ENCODE data around the gene CPM.

The CPM gene

DNA sequence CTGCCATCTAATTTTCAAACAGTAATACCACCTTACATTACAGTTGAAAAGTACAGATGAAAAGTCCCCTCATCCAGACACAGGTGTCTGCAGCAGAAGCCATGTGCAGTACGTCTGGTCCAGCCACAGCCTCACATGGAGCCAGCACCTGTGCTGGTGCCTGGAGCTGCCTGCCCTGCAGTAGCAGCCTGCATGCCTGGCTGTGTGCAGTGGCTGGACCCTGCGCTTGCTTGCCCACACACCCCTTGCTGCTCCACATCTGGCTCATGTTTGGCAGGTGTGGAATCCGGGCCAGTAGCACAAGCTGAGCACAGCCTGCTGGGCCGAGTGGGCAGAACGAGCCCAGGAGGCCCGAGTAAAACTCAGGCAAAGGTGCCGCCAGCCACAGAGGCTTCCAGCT, 21.8 kb upstream of the CPM start:
- DNase-seq = no peak

DNA sequence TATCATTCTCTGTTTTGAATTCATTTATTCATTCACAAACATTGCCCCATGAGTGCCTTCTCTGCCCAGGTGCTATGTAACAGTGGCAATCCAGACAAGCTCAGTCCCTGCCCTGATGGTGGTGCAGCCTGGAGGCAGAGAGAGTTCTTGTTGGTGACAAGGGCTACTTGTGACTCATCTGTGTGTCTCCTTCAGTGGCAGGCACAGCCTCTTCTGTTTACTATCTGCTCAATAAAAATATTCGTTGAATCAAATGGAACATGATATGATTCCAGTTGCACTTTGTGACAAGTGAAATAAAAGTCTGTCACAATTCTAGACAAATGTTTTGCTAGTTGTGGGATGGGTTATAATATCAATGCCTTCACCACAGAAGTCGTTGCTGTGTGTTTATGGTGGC, 20.6 kb upstream of the CPM start:
- no peak for DNase-seq

DNA sequence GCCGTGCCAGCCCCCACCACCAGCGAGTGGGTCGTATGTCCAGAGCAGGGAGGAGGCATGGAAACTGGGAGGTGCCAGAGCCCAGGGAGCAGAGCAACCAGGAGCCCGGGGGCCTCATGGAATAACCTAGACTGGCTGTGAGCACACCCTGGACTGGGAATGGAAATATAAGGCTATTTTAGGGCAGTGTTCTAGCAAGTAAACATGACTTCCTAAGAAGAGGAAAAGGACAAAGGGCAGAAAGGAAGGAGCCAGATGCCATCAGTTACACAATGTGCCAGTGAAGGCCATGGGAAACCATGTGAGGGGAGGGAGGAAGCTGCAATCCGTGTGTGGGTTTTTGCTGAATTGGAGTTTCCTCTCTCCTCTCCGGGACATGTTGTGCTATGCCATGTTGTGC, 18.7 kb upstream of the CPM start:
- DNase-seq = no peak

- DNase-seq = no peak
These were observed 17.5 kb upstream of the CPM start for GRCh38 chr12:68950511-68950910.

DNA sequence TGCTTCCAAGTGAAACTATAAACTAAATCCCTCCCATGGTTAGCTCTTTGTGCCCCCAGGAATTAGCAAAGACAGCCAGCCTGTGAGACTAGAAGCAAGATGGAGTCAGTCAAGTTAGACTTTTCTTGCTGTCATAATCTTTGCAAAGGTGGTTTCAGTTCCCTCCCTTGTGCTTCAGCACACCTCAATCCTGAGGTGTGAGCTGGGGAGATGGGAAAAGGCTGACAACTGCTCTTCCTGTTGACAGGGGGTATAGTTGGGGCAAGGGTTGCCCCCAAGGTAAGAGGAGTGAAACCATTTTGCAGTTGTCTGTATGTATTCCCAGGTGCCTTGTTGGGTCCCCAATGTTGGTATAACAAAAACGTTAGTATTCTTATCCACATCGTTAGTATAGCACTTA, 12.3 kb upstream of the CPM start:
- DNase-seq = no peak

DNA sequence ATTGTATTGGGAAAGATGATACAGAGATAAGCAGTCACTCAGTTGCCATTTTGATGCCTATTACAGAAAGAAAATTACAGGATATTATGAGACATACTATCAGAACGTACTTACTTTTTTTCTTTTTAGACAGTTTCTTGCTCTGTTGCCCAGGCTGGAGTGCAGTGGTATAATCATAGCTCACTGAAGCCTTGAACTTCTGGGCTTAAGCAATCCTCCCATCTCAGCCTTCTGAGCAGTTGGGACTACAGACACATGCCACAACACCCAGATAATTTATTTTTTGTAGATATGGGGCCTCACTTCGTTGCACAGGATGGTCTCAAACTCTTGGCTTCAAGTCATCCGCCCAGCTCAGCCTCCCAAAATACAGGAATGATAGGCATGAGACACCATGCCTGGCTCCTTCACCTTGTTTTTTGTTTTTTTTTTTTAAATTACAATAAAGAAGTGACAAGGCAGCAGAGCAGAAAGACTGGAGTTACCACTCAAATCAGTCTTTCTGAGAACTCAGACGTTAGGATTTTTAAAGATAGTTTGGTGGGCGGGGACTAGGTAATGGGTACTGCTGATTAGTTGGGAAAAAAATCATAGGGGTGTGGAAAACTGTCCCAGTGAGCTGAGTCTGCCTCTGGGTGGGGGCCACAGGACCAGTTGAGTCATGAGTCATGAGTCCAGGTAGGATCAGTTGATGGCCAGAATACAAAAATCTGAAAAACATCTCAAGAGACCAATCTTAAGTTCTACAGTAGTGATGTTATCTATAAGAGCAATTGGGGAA, 11.5 kb upstream of the CPM start:
- DNase-seq = no peak

DNA sequence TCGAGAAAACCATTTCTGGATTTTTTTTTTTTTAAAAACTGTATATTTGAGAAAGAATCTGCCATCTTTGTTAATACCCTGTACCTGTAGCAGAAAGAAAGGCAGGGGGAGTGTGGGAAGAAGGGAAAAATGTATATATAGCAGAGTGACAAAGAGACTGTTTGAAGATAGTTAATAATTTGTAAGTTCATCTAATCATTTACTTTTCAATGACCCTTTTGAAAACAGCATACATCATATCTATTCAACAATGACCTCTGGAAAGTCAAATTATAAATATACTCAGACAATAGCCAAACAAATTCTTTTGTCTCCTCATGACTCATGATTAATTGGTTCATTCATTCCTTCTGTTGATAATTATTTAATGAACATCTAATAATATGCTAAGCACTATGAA, 10.9 kb upstream of the CPM start:
- no peak for DNase-seq

DNA sequence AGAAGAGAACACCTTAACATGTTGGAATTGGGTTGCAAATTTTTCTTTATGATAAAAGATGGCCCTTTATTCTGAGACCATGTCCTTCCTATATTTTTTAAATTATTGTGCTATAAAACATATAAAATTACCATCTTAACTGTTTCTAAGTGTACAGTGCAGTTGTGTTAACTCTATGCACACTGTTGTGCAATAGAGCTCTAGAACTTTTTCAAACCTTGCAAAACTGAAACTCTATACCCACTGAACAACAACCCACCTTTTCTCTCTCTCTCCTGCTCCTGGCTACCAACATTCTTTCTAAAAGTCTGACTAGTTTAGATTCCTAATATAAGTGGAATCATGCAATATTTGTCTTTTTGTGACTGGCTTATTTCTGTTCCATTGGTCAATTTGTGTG, 7.8 kb upstream of the CPM start:
- DNase-seq = no peak

DNA sequence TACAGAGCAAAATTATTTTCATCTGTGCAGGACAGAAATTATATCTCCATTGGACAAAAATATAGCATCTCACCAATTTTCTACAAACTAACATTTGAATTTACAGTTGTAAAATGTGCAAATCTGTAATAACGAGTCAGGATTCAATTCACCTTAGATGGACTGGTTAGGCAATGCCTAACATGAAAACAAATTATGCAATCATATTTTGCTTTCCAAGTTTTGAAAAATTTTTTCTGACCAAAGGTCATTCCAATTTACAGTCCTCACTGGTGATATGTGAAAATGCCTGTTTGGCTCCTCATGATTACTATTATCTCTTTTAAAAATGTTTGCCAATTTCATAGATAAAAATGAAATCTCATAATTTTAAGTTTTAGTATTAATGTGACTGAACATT, 6.5 kb upstream of the CPM start:
- DNase-seq = no peak

DNA sequence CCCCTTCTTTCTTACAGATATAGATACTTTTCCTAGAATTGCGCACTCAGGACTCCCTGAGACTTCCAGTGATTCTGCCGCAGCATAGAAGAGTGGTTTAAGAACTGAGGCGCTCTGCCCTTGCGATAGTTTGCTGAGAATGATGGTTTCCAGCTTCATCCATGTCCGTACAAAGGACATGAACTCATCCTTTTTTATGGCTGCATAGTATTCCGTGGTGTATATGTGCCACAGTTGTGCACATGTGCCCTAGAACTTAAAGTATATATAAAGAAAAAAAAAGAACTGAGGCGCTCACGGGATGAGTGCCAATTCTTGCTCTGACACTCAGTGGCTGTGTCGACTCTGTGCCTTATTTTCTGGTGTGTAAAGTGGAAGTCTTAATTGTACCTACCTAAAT, 1.4 kb upstream of the CPM start:
- no peak for DNase-seq

DNA sequence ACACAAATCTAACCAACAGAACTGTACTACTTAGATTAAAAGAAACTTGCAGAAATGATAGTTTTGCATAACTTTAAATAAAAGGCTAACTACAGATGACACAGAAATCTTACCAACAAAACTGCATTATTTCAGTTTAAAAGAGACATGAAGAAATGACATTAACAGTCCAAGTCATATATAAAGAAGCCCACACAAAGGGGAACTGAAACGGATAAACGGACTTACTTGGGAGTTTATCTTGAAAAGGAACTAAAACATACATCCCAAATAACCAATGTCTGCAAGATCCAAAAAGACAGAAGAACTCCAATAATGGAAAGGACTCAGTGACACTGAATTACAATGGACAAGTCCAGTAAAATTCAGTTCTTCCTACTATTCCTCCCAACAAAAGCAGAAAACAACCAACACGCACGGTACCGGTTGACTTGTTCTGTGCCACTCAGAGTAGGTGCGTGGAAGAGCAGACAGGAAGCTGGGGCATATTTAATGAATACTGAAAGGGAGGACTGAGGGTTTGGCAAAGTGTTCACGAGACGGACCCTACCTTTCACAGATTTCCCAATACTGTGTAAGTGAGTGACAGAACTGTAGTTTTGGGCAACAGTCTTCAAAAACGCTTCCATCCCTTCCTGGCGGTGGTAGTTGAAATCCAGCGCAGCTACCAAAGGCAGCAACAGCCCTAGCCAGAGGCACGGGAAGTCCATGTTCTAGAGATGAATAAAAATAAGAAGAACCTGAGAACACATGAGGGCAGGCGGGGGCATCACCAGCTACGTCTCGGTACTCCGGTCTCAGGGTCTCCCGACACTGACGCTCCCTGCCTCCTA, 627 bp downstream of the CPM start:
- no peak for DNase-seq

GRCh38 chr12:68930178-68930577, 2.8 kb downstream of the CPM start:
- DNase-seq = no peak

- DNase-seq = no peak
These were observed 8.4 kb downstream of the CPM start for GRCh38 chr12:68924546-68924945.

DNA sequence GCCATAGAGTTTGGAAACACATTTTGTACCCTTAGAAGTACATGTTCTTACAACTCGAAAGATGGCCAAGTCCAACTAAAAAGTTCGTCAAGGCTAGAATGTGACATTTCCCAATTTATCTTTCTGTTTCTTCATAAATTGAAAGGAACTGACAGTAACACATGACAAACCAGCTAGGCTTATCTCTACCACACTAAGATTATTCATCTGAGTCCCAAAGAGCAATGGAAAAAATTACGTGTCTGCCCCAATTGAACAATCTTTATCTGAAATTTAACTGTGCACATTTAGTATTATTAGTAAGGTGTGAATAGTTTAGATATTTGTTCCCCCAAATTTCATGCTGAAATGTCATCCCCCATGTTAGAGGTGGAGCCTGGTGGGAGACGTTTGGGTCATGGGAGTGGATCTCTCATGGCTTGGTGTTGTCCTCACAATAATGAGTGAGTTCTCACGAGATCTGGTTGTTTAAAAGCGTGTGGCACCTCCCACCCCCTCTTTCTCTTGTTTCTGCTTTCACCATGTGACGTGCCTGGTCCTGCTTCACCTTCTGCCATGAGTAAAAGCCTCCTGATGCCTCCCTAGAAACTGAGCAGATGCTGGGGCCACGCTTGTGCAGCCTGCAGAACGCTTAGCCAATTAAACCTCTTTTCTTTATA, 13.3 kb downstream of the CPM start:
- DNase-seq = no peak

DNA sequence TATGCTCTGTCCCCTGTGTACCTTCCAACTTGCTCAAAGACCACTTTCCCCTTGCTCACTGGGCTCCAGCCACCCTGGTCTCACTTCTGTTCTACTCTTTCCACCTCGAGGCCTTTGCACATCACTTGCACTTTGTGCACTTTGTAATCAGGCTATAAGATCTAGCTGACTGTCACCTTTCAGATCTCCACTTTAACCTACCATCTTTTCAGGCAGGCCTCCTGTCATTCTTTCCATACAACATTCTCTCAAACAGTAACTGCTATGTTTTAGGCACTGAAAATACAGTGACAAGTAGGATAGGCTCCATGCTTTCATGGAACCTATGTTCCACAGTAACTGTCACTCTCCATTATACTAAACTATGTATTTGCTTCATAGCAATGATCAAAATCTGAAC, 14.0 kb downstream of the CPM start:
- no peak for DNase-seq

- no peak for DNase-seq
These were observed 17.9 kb downstream of the CPM start for GRCh38 chr12:68915055-68915454.

GRCh38 chr12:68913682-68914081, 19.3 kb downstream of the CPM start:
- no peak for DNase-seq

- no peak for DNase-seq
These were observed 20.1 kb downstream of the CPM start for GRCh38 chr12:68912916-68913315.

DNA sequence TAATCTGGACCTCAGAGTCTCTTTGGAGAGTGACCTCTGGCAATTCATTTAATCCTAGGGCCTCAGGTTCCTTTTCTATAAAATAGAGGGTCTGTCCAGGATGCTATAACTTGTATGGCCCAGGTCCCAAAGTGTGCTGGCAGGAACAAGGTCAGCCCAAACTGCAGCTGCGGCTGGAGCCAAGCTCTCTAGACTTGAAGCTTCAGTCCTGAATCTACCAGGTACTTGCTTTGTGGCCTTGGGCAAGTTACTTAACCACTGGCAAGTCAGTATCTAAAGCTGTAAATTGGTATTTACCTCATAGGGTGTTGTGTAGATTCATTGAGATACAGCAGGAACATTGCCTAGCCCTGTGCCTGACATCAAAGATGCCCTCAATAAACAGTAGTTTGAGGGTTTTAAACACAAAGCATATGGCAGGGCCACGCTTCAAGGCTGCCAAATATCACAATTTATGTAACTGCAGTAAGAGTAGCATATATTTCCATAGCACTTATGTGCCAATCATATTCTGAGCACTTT, 21.7 kb downstream of the CPM start:
- DNase-seq = no peak

DNA sequence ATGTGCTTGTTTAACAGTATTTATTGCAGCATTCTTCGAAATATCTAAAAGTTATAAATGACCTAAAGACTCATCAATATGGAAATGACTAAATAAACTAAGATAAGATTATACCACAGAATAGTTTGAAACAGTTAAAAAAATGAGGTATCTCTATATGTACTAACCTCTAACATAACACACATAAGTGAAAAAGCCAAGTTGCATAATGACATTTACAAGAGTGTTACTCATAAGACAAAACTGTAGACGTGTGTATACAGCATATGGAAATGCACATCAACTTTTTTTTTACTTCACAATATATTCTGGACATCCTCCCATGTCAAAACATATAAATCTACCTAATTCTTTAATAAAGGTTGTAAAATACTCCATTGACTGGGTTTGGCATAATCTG, 22.8 kb downstream of the CPM start:
- DNase-seq = no peak

- DNase-seq = no peak
These were observed 24.9 kb downstream of the CPM start for GRCh38 chr12:68908076-68908475.

DNA sequence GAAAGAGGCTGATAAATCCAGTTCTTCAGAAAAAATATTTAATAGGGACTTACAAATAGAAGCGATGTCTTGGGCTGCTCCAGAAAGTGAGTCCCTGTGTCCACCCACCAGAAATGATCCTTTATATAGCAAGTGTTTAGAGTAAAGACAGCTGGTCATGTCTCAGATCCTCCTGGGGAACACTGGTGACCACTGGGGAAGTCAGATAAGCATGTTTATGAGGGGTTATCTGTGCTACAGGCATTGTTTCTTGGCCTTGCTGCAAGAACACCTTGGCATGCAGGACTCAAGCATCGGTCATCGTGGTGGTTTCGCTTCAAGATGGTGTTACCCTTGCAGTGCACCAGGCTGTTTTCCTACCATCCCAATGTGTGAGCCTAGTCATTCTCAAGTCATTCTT, 27.2 kb downstream of the CPM start:
- DNase-seq = no peak

DNA sequence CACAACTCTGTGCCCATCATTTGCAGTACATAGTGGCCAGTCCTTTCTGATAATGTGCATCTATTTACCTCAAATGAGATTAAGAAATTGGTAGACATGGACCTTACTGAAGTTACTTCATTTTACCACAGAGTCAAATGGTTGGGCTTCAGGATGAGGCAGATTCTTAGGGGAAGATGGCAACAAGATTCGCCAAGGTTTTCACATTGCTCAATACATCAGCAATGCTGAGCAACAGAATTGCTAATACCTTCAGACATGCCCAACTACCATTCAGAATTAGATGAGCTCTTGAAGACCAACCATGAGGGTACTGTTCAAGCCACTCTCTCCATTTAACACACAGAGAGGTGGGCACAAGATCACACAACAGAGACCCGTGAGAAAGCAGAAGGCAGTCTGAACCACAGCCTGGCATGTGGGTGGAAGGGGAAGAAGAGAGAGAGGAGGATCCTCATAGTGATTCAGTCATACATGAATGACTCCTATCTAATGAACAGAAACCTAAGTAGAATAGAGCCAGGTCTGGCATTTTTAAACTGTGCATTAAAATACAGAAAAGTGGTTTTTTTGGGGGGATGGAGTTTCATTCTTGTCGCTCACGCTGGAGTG, 28.5 kb downstream of the CPM start:
- DNase-seq = no peak

Measured in T-helper 9 cell (primary cell).